ENCODE results near the gene MACF1. TPM values are rescaled to one million over a fixed set of nuclear protein-coding genes. Genes with fewer than 3 reads are reported as not detected.
A peak's percentile ranks its signal among the peaks of the same experiment; 100 is the strongest.

The MACF1 gene
- total RNA-seq, 1 donor from 2014 or later: 155 TPM

GRCh38 chr1:39214998-39215873 is 10.7 kb downstream of the MACF1 start:
- ATAC-seq: peak; percentile 41

- no peak for ATAC-seq
Observed at GRCh38 chr1:39216771-39217170, 12.3 kb downstream of the MACF1 start.

GRCh38 chr1:39220891-39221870 is 16.7 kb downstream of the MACF1 start:
- no peak for ATAC-seq

GRCh38 chr1:39224295-39224829 is 19.9 kb downstream of the MACF1 start:
- ATAC-seq: no peak

GRCh38 chr1:39226836-39227235 is 22.3 kb downstream of the MACF1 start:
- ATAC-seq: no peak

GRCh38 chr1:39228252-39228651 is 23.8 kb downstream of the MACF1 start:
- ATAC-seq: no peak

GRCh38 chr1:39229504-39229903 is 25.0 kb downstream of the MACF1 start:
- no peak for ATAC-seq

GRCh38 chr1:39230261-39231190 is 26.0 kb downstream of the MACF1 start:
- ATAC-seq: peak; percentile 69

- no peak for ATAC-seq
Observed at GRCh38 chr1:39236971-39237370, 32.5 kb downstream of the MACF1 start.

- ATAC-seq: no peak
Observed at GRCh38 chr1:39238476-39238875, 34.0 kb downstream of the MACF1 start.

GRCh38 chr1:39239968-39240367 is 35.5 kb downstream of the MACF1 start:
- no peak for ATAC-seq

GRCh38 chr1:39243302-39243701 is 38.8 kb downstream of the MACF1 start:
- no peak for ATAC-seq

GRCh38 chr1:39250460-39251240 is 46.2 kb downstream of the MACF1 start:
- no peak for ATAC-seq

- no peak for ATAC-seq
Observed at GRCh38 chr1:39255222-39255621, 50.7 kb downstream of the MACF1 start.

- ATAC-seq: peak; percentile 82
Observed at GRCh38 chr1:39258146-39258924, 53.8 kb downstream of the MACF1 start.

- no peak for ATAC-seq
Observed at GRCh38 chr1:39258925-39259244, 54.4 kb downstream of the MACF1 start.

- no peak for ATAC-seq
Observed at GRCh38 chr1:39261712-39262221, 57.3 kb downstream of the MACF1 start.

- no peak for ATAC-seq
Observed at GRCh38 chr1:39262802-39263201, 58.3 kb downstream of the MACF1 start.

GRCh38 chr1:39266269-39266668 is 61.8 kb downstream of the MACF1 start:
- no peak for ATAC-seq

- no peak for ATAC-seq
Observed at GRCh38 chr1:39266792-39267191, 62.3 kb downstream of the MACF1 start.

Measured in esophagus mucosa (tissue), 1 donor.